HG03520 (cell line): ENCODE data around the gene ZNF891.

Experiments
- ATAC-seq: cut with Tn5 transposase; IDR thresholded peaks from one replicate; pipeline ENCODE4 v1.9.1; 2021; ENCODE audit warnings: mild to moderate bottlenecking, moderate library complexity; ENCODE audit not compliant: unreplicated experiment

ZNF891 gene

DNA sequence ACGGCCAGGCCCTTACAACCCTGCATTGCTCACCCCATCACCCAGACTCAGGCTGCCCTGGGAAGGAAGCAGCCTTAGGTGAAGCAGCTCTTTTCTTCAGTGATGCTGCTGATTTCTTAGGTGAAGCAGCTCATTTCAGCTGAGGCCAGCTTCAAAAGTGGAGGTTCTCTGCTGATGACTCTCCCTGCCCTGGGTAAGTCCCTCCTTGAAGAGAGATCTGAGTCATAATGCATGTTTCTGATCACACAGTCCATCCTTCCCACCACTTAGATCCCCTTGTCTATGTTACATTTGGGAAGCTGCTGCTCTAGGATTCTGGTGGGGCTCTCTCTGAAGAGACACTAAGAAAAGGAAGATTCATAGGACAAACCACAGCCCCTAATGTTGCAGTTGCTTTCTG lies 66.5 kb downstream of the ZNF891 start:
- no peak for ATAC-seq

DNA sequence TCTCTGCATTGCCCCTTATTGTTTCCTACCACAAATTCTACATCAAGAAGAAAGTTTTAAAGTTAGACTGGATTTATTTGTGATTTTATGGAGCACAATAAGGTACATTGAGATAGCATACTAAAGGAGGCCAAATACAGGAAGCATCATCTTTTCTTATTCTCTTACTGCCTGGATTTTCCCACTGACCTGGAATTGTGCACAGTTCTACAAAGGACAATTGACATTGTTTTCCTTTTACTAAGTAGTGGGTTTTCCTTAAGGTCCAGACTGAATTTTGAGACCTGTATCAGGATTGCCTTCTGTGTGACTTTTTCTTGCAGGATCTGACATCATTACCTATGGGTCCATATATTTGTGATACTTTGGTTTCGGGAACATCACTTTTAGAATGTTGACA lies 68.1 kb downstream of the ZNF891 start:
- no peak for ATAC-seq

DNA sequence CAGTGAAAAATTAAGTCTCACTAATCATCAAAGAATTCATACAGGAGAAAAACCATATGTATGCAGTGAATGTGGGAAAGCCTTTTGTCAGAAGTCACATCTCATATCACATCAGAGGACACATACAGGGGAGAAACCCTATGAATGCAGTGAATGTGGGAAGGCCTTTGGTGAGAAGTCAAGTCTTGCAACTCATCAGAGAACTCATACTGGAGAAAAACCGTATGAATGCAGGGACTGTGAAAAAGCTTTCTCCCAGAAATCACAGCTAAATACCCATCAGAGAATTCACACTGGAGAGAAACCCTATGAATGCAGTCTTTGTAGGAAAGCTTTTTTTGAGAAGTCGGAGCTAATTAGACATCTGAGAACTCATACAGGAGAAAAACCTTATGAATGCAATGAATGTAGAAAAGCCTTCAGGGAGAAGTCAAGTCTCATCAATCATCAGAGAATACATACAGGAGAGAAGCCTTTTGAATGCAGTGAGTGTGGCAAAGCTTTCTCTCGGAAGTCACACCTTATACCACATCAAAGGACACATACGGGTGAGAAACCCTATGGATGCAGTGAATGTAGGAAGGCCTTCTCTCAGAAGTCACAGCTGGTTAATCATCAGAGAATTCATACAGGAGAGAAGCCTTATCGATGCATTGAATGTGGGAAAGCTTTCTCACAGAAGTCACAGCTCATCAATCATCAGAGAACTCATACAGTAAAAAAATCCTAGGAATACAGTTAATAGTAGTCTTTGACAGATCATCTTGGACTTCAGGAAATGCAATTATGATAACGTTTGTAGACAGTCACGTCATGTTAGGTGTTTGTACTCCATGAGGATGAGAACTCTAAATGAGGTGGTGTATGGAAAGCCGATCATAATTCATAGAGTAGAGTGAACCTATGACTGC lies 71.6 kb downstream of the ZNF891 start:
- ATAC-seq = no peak

DNA sequence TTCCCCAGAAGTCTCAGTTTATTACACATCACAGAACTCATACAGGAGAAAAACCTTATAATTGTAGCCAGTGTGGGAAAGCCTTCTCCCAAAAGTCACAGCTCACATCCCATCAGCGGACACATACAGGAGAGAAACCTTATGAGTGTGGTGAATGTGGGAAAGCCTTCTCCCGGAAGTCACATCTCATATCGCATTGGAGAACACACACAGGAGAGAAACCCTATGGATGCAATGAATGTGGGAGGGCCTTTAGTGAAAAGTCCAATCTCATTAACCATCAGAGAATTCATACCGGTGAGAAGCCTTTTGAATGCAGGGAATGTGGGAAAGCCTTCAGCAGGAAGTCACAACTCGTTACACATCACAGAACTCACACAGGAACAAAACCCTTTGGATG lies 72.6 kb downstream of the ZNF891 start:
- no peak for ATAC-seq
